ENCODE data around the gene CASKIN1. TPM values are rescaled to one million over a fixed set of nuclear protein-coding genes. Genes with fewer than 3 reads are reported as not detected.

CASKIN1 gene
- total and polyA plus RNA-seq, 10 of the 15 experiments (the other 5 are each of a cell fraction or from before 2014, with no cell fraction given): 0.03 to 0.33 (median 0.11) TPM; not detected in 5

- Histone ChIP-seq H3K9ac (ENCODE audit: control insufficient read depth, insufficient read depth, low read length) (no peak overlapping the region), H3K36me3 (ENCODE audit: control insufficient read depth in 2 of 2, insufficient read depth in 2 of 2, low read length in 1 of 2) (no peaks in the 10 kb centered on the region)
- RAD21 ChIA-PET (ENCODE audit: unreplicated experiment): interaction anchor here (0.6 to 0.7 kb wide), 2 partner anchors 48 to 128 kb away, joined by 3 read pairs; no protein-coding TSS in a partner anchor
These were observed 8.0 kb downstream of the CASKIN1 start for GRCh38 chr16:2188395-2188794.

More at GRCh38 chr16:2188395-2188794, 8.0 kb downstream of the CASKIN1 start:
- no peaks in the 10 kb centered on the region for H3K4me1 ChIP-seq (ENCODE audit: control insufficient read depth, insufficient read depth, low read length)
- H2AFZ ChIP-seq (ENCODE audit: control insufficient read depth, low read depth, low read length): no peak overlapping the region
- no peaks in the 10 kb centered on the region for H3K9me3 ChIP-seq (replicated peaks; ENCODE audit: control insufficient read depth, insufficient read depth, low read length)
- CTCF ChIA-PET: interaction anchor here (0.6 kb wide), 1 partner anchor 27 kb away, joined by 3 read pairs; no protein-coding TSS in a partner anchor
- POLR2A ChIA-PET: no interaction called here
- H3K27ac ChIP-seq (ENCODE audit: control insufficient read depth, insufficient read depth): no peak overlapping the region
- 51% methylated on average over 8 of the region's 8 CpGs for WGBS (ENCODE audit: insufficient coverage, insufficient replicate concordance, low lambda C conversion rate, missing lambda C conversion rate)
- TF ChIP-seq WRNIP1 (IDR thresholded peaks at IDR 0.05; ENCODE audit: borderline replicate concordance, low read depth, low read length) (no peak), PAX5 (IDR thresholded peaks at IDR 0.05; ENCODE audit: borderline replicate concordance, low read depth, low read length) (no peak), SUZ12 (IDR thresholded peaks at IDR 0.05; ENCODE audit: unreplicated experiment) (no peak), ZBTB4 (CRISPR knock-in tag; IDR thresholded peaks at IDR 0.05) (no peak), STAT1 (conservative IDR thresholded peaks at IDR 0.05) (no peak), NFIC (IDR thresholded peaks at IDR 0.05; ENCODE audit: low read depth, low read length) (no peak), CREB1 (IDR thresholded peaks at IDR 0.05; ENCODE audit: low read depth) (no peak), IRF3 (IDR thresholded peaks at IDR 0.05) (no peak), FOXM1 (IDR thresholded peaks at IDR 0.05; ENCODE audit: low read depth, low read length) (no peak), ASH2L (IDR thresholded peaks at IDR 0.05; ENCODE audit: borderline replicate concordance, low read depth) (no peak), DPF2 (IDR thresholded peaks at IDR 0.05) (no peak), EED (IDR thresholded peaks at IDR 0.05; ENCODE audit: low read depth) (no peak), CREM (IDR thresholded peaks at IDR 0.05; ENCODE audit: low read depth) (no peak), ZBTB40 (IDR thresholded peaks at IDR 0.05; ENCODE audit: borderline replicate concordance) (no peak), CHD4 (IDR thresholded peaks at IDR 0.05) (no peak), MAX (IDR thresholded peaks at IDR 0.05; ENCODE audit: low read depth, low read length) (no peak)
- no TSS peak for BruUV-seq (replicated peaks)
- ATAC-seq: no peak
- SMC1A ChIA-PET (ENCODE audit: uncharacterized antibody, unreplicated experiment): no interaction called here
- intact Hi-C loops (cut with micrococcal nuclease; ENCODE audit: unreplicated experiment) (no loop called here), in situ Hi-C loops (cut with MboI) (no loop called here)
- no peak for FAIRE-seq
- H4K20me1 ChIP-seq (ENCODE audit: control insufficient read depth, insufficient read depth): no peaks in the 10 kb centered on the region
- no peak overlapping the region for H3K4me3 ChIP-seq
- H3K79me2 ChIP-seq (ENCODE audit: control insufficient read depth, insufficient read depth, low read length): no peaks in the 10 kb centered on the region
- no peak for DNase-seq (ENCODE audit: low read depth, low spot score)
- no peaks in the 10 kb centered on the region for H3K27me3 ChIP-seq (replicated peaks in 1 of 2; ENCODE audit: control insufficient read depth in 2 of 2, insufficient read depth in 2 of 2, low read length in 1 of 2)
- H3K4me2 ChIP-seq (ENCODE audit: control insufficient read depth, insufficient read depth): no peak overlapping the region
